ENCODE results near the gene GRID1.

The GRID1 gene

GRCh38 chr10:85581371-85581770 is 785.2 kb downstream of the GRID1 start:
- Histone ChIP-seq H3K27ac (no peak overlapping the region), H3K9me3 (ENCODE audit: low read depth, low read length) (no peaks in the 10 kb centered on the region), H3K4me3 (no peak overlapping the region), H3K9ac (ENCODE audit: insufficient read length) (no peak overlapping the region), H3K36me3 (ENCODE audit: insufficient read depth, low read length) (no peaks in the 10 kb centered on the region)
- TF ChIP-seq EZH2 (IDR thresholded peaks at IDR 0.05) (no peak), FOXP2 (optimal IDR thresholded peaks at IDR 0.05; ENCODE audit: control extremely low read depth, extremely low read length, insufficient read depth) (no peak)
- no peak for DNase-seq (ENCODE audit: low read depth, low spot score)

- no peak overlapping the region for H3K4me3 ChIP-seq
- TF ChIP-seq FOXP2 (optimal IDR thresholded peaks at IDR 0.05; ENCODE audit: control extremely low read depth, extremely low read length, insufficient read depth) (no peak), EZH2 (IDR thresholded peaks at IDR 0.05) (no peak), POLR2AphosphoS5 (IDR thresholded peaks at IDR 0.05; ENCODE audit: borderline replicate concordance, low read depth, low read length) (no peak)
- DNase-seq (ENCODE audit: low read depth, low spot score), result no peak
- no peak overlapping the region for H3K9ac ChIP-seq (ENCODE audit: insufficient read length)
- H3K36me3 ChIP-seq (ENCODE audit: insufficient read depth, low read length), result no peaks in the 10 kb centered on the region
- H3K27ac ChIP-seq, result no peak overlapping the region
- no peaks in the 10 kb centered on the region for H3K9me3 ChIP-seq (ENCODE audit: low read depth, low read length)
Observed at GRCh38 chr10:85580585-85580984, 786.0 kb downstream of the GRID1 start.

GRCh38 chr10:85578860-85579259 is 787.7 kb downstream of the GRID1 start:
- TF ChIP-seq EZH2 (IDR thresholded peaks at IDR 0.05), result no peak
- no peak for TF ChIP-seq POLR2AphosphoS5 (IDR thresholded peaks at IDR 0.05; ENCODE audit: borderline replicate concordance, low read depth, low read length)
- TF ChIP-seq FOXP2 (optimal IDR thresholded peaks at IDR 0.05; ENCODE audit: control extremely low read depth, extremely low read length, insufficient read depth), result no peak
- H3K36me3 ChIP-seq (ENCODE audit: insufficient read depth, low read length), result no peaks in the 10 kb centered on the region
- no peaks in the 10 kb centered on the region for H3K9me3 ChIP-seq (ENCODE audit: low read depth, low read length)
- H3K27ac ChIP-seq, result no peak overlapping the region
- H3K4me3 ChIP-seq, result no peak overlapping the region
- no peak for DNase-seq (ENCODE audit: low read depth, low spot score)
- no peak overlapping the region for H3K9ac ChIP-seq (ENCODE audit: insufficient read length)

GRCh38 chr10:85575441-85575840 is 791.2 kb downstream of the GRID1 start:
- H3K9ac ChIP-seq (ENCODE audit: insufficient read length), result no peak overlapping the region
- H3K4me3 ChIP-seq, result no peak overlapping the region
- H3K36me3 ChIP-seq (ENCODE audit: insufficient read depth, low read length), result no peaks in the 10 kb centered on the region
- H3K9me3 ChIP-seq (ENCODE audit: low read depth, low read length), result no peaks in the 10 kb centered on the region
- no peak overlapping the region for H3K27ac ChIP-seq
- no peak for DNase-seq (ENCODE audit: low read depth, low spot score)
- TF ChIP-seq FOXP2 (optimal IDR thresholded peaks at IDR 0.05; ENCODE audit: control extremely low read depth, extremely low read length, insufficient read depth) (no peak), EZH2 (IDR thresholded peaks at IDR 0.05) (no peak), POLR2AphosphoS5 (IDR thresholded peaks at IDR 0.05; ENCODE audit: borderline replicate concordance, low read depth, low read length) (no peak)

GRCh38 chr10:85570871-85571270 is 795.7 kb downstream of the GRID1 start:
- TF ChIP-seq EZH2 (IDR thresholded peaks at IDR 0.05) (no peak), POLR2AphosphoS5 (IDR thresholded peaks at IDR 0.05; ENCODE audit: borderline replicate concordance, low read depth, low read length) (no peak), FOXP2 (optimal IDR thresholded peaks at IDR 0.05; ENCODE audit: control extremely low read depth, extremely low read length, insufficient read depth) (no peak)
- Histone ChIP-seq H3K4me3 (no peak overlapping the region), H3K9me3 (ENCODE audit: low read depth, low read length) (no peaks in the 10 kb centered on the region), H3K27ac (no peak overlapping the region), H3K36me3 (ENCODE audit: insufficient read depth, low read length) (no peaks in the 10 kb centered on the region), H3K9ac (ENCODE audit: insufficient read length) (no peak overlapping the region)
- DNase-seq (ENCODE audit: low read depth, low spot score), result no peak

- Histone ChIP-seq H3K4me3 (no peak overlapping the region), H3K9me3 (ENCODE audit: low read depth, low read length) (no peaks in the 10 kb centered on the region), H3K9ac (ENCODE audit: insufficient read length) (no peak overlapping the region)
Observed at GRCh38 chr10:85565381-85565780, 801.2 kb downstream of the GRID1 start.

GRCh38 chr10:85558533-85558932 is 808.1 kb downstream of the GRID1 start:
- H3K27ac ChIP-seq, result no peak overlapping the region
- DNase-seq (ENCODE audit: low read depth, low spot score), result no peak
- H3K4me3 ChIP-seq, result no peak overlapping the region
- no peak overlapping the region for H3K9ac ChIP-seq (ENCODE audit: insufficient read length)
- H3K9me3 ChIP-seq (ENCODE audit: low read depth, low read length), result no peaks in the 10 kb centered on the region
- TF ChIP-seq FOXP2 (optimal IDR thresholded peaks at IDR 0.05; ENCODE audit: control extremely low read depth, extremely low read length, insufficient read depth) (no peak), EZH2 (IDR thresholded peaks at IDR 0.05) (no peak), POLR2AphosphoS5 (IDR thresholded peaks at IDR 0.05; ENCODE audit: borderline replicate concordance, low read depth, low read length) (no peak)
- H3K36me3 ChIP-seq (ENCODE audit: insufficient read depth, low read length), result no peaks in the 10 kb centered on the region

More at GRCh38 chr10:85565381-85565780, 801.2 kb downstream of the GRID1 start:
- Histone ChIP-seq H3K27ac (no peak overlapping the region), H3K36me3 (ENCODE audit: insufficient read depth, low read length) (no peaks in the 10 kb centered on the region)
- DNase-seq (ENCODE audit: low read depth, low spot score), result no peak
- TF ChIP-seq FOXP2 (optimal IDR thresholded peaks at IDR 0.05; ENCODE audit: control extremely low read depth, extremely low read length, insufficient read depth) (no peak), POLR2AphosphoS5 (IDR thresholded peaks at IDR 0.05; ENCODE audit: borderline replicate concordance, low read depth, low read length) (no peak), EZH2 (IDR thresholded peaks at IDR 0.05) (no peak)

- Histone ChIP-seq H3K9ac (ENCODE audit: insufficient read length) (no peak overlapping the region), H3K4me3 (no peak overlapping the region), H3K9me3 (ENCODE audit: low read depth, low read length) (no peaks in the 10 kb centered on the region), H3K27ac (no peak overlapping the region), H3K36me3 (ENCODE audit: insufficient read depth, low read length) (no peaks in the 10 kb centered on the region)
- TF ChIP-seq POLR2AphosphoS5 (IDR thresholded peaks at IDR 0.05; ENCODE audit: borderline replicate concordance, low read depth, low read length), result no peak
- TF ChIP-seq FOXP2 (optimal IDR thresholded peaks at IDR 0.05; ENCODE audit: control extremely low read depth, extremely low read length, insufficient read depth), result no peak
- TF ChIP-seq EZH2 (IDR thresholded peaks at IDR 0.05), result no peak
- no peak for DNase-seq (ENCODE audit: low read depth, low spot score)
Observed at GRCh38 chr10:85557706-85558105, 808.9 kb downstream of the GRID1 start.

- Histone ChIP-seq H3K9ac (ENCODE audit: insufficient read length) (no peak overlapping the region), H3K9me3 (ENCODE audit: low read depth, low read length) (no peaks in the 10 kb centered on the region), H3K27ac (no peak overlapping the region), H3K4me3 (no peak overlapping the region), H3K36me3 (ENCODE audit: insufficient read depth, low read length) (no peaks in the 10 kb centered on the region)
- DNase-seq (ENCODE audit: low read depth, low spot score), result no peak
- TF ChIP-seq EZH2 (IDR thresholded peaks at IDR 0.05), result no peak
- TF ChIP-seq POLR2AphosphoS5 (IDR thresholded peaks at IDR 0.05; ENCODE audit: borderline replicate concordance, low read depth, low read length), result no peak
- TF ChIP-seq FOXP2 (optimal IDR thresholded peaks at IDR 0.05; ENCODE audit: control extremely low read depth, extremely low read length, insufficient read depth), result no peak
Observed at GRCh38 chr10:85557077-85557476, 809.5 kb downstream of the GRID1 start.
